Measurements from ENCODE around the gene IL9R.

- TF ChIP-seq CTCF (IDR thresholded peaks at IDR 0.05 in 4 of 5, conservative IDR thresholded peaks at IDR 0.05 in 1 of 5): no peak
- no peak for TF ChIP-seq POLR2A (IDR thresholded peaks at IDR 0.05)
Observed at GRCh38 chrX:155998761-155999510, 1.4 kb downstream of the IL9R start.

Measured in gastrocnemius medialis (tissue), 4 donors.